HEK293T (cell line): Measurements from ENCODE around the gene LIPE.

Experiments used
- BHLHE40 ChIP-seq: fragments of 450-650 bp; IDR thresholded peaks from 2 replicates; pipeline ENCODE4 v1.6.1; 2016; ENCODE audit warnings: mild to moderate bottlenecking, moderate library complexity, borderline replicate concordance
- ELF4 ChIP-seq: fragments of 450-650 bp; IDR thresholded peaks from 2 replicates; pipeline ENCODE4 v1.6.1; 2017; ENCODE audit warnings: antibody characterized with exemption
- FOXK2 ChIP-seq: fragments of 450-650 bp; IDR thresholded peaks from 2 replicates; pipeline ENCODE4 v1.6.1; 2016; ENCODE audit warnings: mild to moderate bottlenecking
- FOXM1 ChIP-seq: fragments of 450-650 bp; IDR thresholded peaks from 2 replicates; pipeline ENCODE4 v1.6.1; 2017; ENCODE audit warnings: mild to moderate bottlenecking, borderline replicate concordance
- L3MBTL2 ChIP-seq: fragments of 450-650 bp; conservative IDR thresholded peaks from 2 replicates; pipeline ENCODE4 v1.6.1; 2016; ENCODE audit warnings: mild to moderate bottlenecking
- PKNOX1 ChIP-seq: fragments of 450-650 bp; IDR thresholded peaks from 2 replicates; pipeline ENCODE4 v1.6.1; 2016
- SP1 ChIP-seq: fragments of 450-650 bp; IDR thresholded peaks from 2 replicates; pipeline ENCODE4 v1.6.1; 2017
- TARDBP ChIP-seq: fragments of 450-650 bp; IDR thresholded peaks from 2 replicates; pipeline ENCODE4 v1.6.1; 2016

- no peak for TF ChIP-seq SP1
- TF ChIP-seq FOXK2, result no peak
- TF ChIP-seq ELF4, result no peak
- no peak for TF ChIP-seq BHLHE40
- TF ChIP-seq TARDBP, result no peak
- TF ChIP-seq FOXM1, result no peak
- TF ChIP-seq L3MBTL2, result no peak
- no peak for TF ChIP-seq PKNOX1
These were observed 32.4 kb downstream of the LIPE start for GRCh38 chr19:42394751-42395150.
